Stomach (tissue), 9 donors: ENCODE measurements around the gene GADD45A. TPM values are rescaled to one million over a fixed set of nuclear protein-coding genes. Genes with fewer than 3 reads are reported as not detected.

Source experiments
- DNase-seq, 2 donors: peaks; one replicate each; pipeline versions ENCODE4 v3.0.0 to v3.0.0-alpha.2; 2013 to 2019
- H3K27ac ChIP-seq, 5 donors: fragments of 200-600 bp in 4 of 5; sonication (generic) in 4 of 5; one replicate each; pipeline ENCODE4 v1.5.1; 2013 to 2019; ENCODE audit warnings: mild to moderate bottlenecking in 1 of 5, moderate library complexity in 1 of 5
- H3K27me3 ChIP-seq, 3 donors: fragments of 200-600 bp; sonication (generic); one replicate each; pipeline ENCODE4 v1.5.1; 2017 to 2019; ENCODE audit warnings: mixed run types in 1 of 3
- H3K36me3 ChIP-seq, 4 donors: fragments of 200-600 bp; sonication (generic); 1 replicate in 3 of 4; 2 replicates in 1 of 4; pipeline ENCODE4 v1.5.1; 2016 to 2019
- H3K4me1 ChIP-seq, 4 donors: fragments of 200-600 bp; sonication (generic); one replicate each; pipeline ENCODE4 v1.5.1; 2016 to 2019
- H3K4me3 ChIP-seq, 4 donors: fragments of 200-600 bp; sonication (generic) in 3 of 4; one replicate each; pipeline ENCODE4 v1.5.1; 2016 to 2019; ENCODE audit warnings: mild to moderate bottlenecking in 1 of 4
- H3K9me3 ChIP-seq, 4 donors: fragments of 200-600 bp; sonication (generic); one replicate each; pipeline ENCODE4 v1.5.1; 2016 to 2019
- EP300 ChIP-seq: sonication (generic); formaldehyde crosslinking; IDR thresholded peaks from one replicate; pipeline ENCODE4 v1.6.1; 2017; ENCODE audit warnings: antibody characterized with exemption
- POLR2A ChIP-seq, 4 donors: fragments of 450-650 bp; IDR thresholded peaks; one replicate each; pipeline ENCODE4 v1.6.1; 2016; ENCODE audit warnings: antibody characterized with exemption in 4 of 4, control low read depth in 2 of 4, mild to moderate bottlenecking in 1 of 4, moderate library complexity in 1 of 4
- POLR2AphosphoS5 ChIP-seq, 3 donors: sonication (generic); formaldehyde crosslinking; IDR thresholded peaks; one replicate each; pipeline ENCODE4 v1.6.1; 2016; ENCODE audit warnings: antibody characterized with exemption in 3 of 3
- WGBS, 5 donors: extraction: QIAGEN DNeasy Blood & Tissue Kit in 3 of 5; methylation state at CpG; one replicate each; pipeline versions ENCODE4 v1.1.5 to v1.1.7; 2013 to 2018; 5-methylcytosine and 5-hydroxymethylcytosine counted together
- intact Hi-C: fragments of 100-400 bp; cut with DNase I; formaldehyde crosslinking; loops from one replicate; pipeline ENCODE4 v1.15.1; 2023; ENCODE audit warnings: low total_unique reads
- polyA plus RNA-seq, 3 donors: library from polyadenylated mRNA; stranded (reverse); fragments of 200-250 nt; gene quantifications; one replicate each; pipeline ENCODE4 v1.2.3, GENCODE V29; 2013
- total RNA-seq, 5 donors: library from RNA; depleted of rRNA; stranded (reverse); fragments of >200 nt; gene quantifications; one replicate each; pipeline versions ENCODE4 v1.1.0 to v1.2.3, GENCODE V29; 2014 to 2016
- TF ChIP-seq, protein P1 (sequence below), 7 experiments: fragments of 450-650 bp in 4 of 7; fragments of 200-600 bp in 3 of 7; sonication (generic) in 3 of 7; IDR thresholded peaks; one replicate each; pipeline ENCODE4 v1.5.1; 2016 to 2019; ENCODE audit warnings: antibody characterized with exemption in 7 of 7, control low read depth in 2 of 7, mild to moderate bottlenecking in 1 of 7
- donor health status: healthy with polysubstance abuse.
- donor health status: Bipolar disorder and iron deficiency.
- donor health status: healthy.

The GADD45A gene
- total and polyA plus RNA-seq, 8 donors, result 4.7 to 84.8 (median 38.4) TPM

DNA sequence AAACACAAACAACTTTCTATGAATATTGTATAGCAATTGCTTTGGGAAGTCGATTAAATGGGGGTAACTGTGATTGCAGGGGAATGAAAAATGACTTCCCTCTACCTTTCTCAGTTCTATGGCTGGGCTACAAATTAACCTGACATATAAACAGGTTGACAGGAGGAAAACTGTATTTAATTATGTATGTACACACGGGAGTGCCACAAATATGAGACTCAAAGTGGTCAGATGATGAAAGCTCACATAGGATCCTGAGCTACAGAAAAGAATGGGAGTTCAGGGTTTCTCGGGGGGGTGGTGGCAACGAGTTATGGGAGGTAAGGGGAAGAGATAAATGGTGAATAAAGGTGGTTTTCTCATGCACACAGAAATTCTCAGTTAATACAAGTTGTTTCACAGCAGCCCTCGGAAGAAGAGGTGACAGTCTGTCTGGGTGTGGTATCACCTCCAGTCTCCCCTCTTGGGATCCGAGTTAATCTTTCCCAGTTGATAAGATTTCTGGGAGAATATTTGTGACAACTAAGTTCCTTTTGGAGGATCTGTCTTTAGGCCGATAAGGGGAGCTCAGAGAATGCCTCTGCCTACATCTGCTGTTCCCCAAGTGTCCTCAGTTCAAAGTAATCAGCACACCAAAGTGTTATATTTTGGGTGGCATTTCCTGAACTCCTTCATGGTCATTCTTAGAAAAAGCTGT, 26.3 kb downstream of the GADD45A start:
- peak in 1 of 2 donors; percentile 53 for DNase-seq
- Histone ChIP-seq H3K4me3 (no peak overlapping the region), H3K9me3 (no peaks in the 10 kb centered on the region), H3K27me3 (no peaks in the 10 kb centered on the region), H3K27ac (peak overlapping the region; percentile 31 to 78 (median 69)), H3K36me3 (peaks cover 0 to 9% (median 0%) of the 10 kb centered on the region in 4 donors), H3K4me1 (peaks cover 40 to 89% (median 69%) of the 10 kb centered on the region in 4 donors)
- intact Hi-C loops, result no loop called here
- TF ChIP-seq EP300 (no peak), POLR2A (IDR thresholded peaks at IDR 0.05) (no peak), POLR2AphosphoS5 (IDR thresholded peaks at IDR 0.05) (no peak)
- TF ChIP-seq, protein P1, sequence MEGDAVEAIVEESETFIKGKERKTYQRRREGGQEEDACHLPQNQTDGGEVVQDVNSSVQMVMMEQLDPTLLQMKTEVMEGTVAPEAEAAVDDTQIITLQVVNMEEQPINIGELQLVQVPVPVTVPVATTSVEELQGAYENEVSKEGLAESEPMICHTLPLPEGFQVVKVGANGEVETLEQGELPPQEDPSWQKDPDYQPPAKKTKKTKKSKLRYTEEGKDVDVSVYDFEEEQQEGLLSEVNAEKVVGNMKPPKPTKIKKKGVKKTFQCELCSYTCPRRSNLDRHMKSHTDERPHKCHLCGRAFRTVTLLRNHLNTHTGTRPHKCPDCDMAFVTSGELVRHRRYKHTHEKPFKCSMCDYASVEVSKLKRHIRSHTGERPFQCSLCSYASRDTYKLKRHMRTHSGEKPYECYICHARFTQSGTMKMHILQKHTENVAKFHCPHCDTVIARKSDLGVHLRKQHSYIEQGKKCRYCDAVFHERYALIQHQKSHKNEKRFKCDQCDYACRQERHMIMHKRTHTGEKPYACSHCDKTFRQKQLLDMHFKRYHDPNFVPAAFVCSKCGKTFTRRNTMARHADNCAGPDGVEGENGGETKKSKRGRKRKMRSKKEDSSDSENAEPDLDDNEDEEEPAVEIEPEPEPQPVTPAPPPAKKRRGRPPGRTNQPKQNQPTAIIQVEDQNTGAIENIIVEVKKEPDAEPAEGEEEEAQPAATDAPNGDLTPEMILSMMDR (IDR thresholded peaks at IDR 0.05), result no peak
- WGBS, 5 donors, result 30 to 41% (median 35%) methylated on average over 7 of the region's 7 CpGs

DNA sequence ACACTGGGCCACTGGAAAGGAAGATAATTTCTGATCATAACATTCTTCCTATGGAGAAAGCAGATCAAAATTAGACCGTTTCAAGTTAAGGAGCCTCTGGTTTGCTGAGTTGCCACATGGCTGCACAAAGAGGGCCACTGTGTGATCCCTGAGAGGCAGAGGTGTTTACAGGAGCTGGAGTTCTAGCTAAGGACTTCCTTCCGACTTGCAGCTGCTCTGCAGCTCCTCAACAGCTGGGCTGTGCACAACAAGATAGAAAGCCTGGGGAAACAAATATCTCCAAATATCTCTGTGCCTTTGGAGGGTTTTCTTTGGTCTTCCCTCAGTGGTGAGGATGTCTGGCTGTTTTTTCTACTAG, 26.8 kb downstream of the GADD45A start:
- Histone ChIP-seq H3K9me3 (no peaks in the 10 kb centered on the region), H3K4me3 (no peak overlapping the region), H3K4me1 (peaks cover 45 to 93% (median 70%) of the 10 kb centered on the region in 4 donors), H3K36me3 (peaks cover 0 to 4% (median 0%) of the 10 kb centered on the region in 4 donors), H3K27me3 (no peaks in the 10 kb centered on the region), H3K27ac (peak overlapping the region; percentile 31 to 78 (median 69))
- 6 to 37% (median 17%) methylated on average over 2 of the region's 2 CpGs for WGBS, 5 donors
- DNase-seq, result peak in 1 of 2 donors; percentile 51
- intact Hi-C loops, result no loop called here
- TF ChIP-seq POLR2A (IDR thresholded peaks at IDR 0.05) (no peak), POLR2AphosphoS5 (IDR thresholded peaks at IDR 0.05) (no peak), EP300 (no peak)
- TF ChIP-seq, protein P1 (IDR thresholded peaks at IDR 0.05), result no peak

- peak overlapping the region in 1 of 4 donors; percentile 8 for H3K4me3 ChIP-seq
- no peaks in the 10 kb centered on the region for H3K9me3 ChIP-seq
- peaks cover 53 to 92% (median 70%) of the 10 kb centered on the region in 4 donors for H3K4me1 ChIP-seq
- TF ChIP-seq EP300 (no peak), POLR2AphosphoS5 (IDR thresholded peaks at IDR 0.05) (peak in 1 of 3 donors; percentile 69), POLR2A (IDR thresholded peaks at IDR 0.05) (no peak)
- TF ChIP-seq, protein P1 (IDR thresholded peaks at IDR 0.05), result no peak
- no peaks in the 10 kb centered on the region for H3K27me3 ChIP-seq
- intact Hi-C loops, result no loop called here
- H3K27ac ChIP-seq, result peak overlapping the region; percentile 65 to 78 (median 69)
- WGBS, 5 donors, result 48 to 65% (median 63%) methylated on average over 6 of the region's 6 CpGs
- DNase-seq, result peak; percentile 64 to 83
- H3K36me3 ChIP-seq, result no peaks in the 10 kb centered on the region
Observed at GRCh38 chr1:67713057-67713846, 28.3 kb downstream of the GADD45A start.

DNA sequence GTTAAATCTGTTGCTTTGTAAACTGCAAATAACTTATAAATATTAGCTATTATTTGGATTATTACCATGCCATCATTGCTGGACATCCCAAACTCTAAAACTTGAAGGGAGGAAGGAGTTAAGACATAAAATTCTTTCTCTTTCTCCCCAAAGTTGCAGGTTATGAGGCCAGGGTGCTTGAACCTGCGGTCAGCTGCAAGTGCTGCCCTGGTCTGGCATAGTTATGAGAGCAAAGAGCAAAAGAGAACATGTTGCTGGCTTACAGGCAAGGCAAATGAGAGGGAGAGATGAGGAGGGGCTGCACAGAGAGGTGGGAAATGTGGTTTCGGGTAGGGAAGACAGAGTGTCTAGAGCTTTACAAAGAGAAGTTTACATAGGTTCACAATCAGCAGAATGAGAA, 30.8 kb downstream of the GADD45A start:
- H3K4me1 ChIP-seq, result peaks cover 59 to 92% (median 76%) of the 10 kb centered on the region in 4 donors
- H3K36me3 ChIP-seq, result no peaks in the 10 kb centered on the region
- DNase-seq, result no peak
- no peak overlapping the region for H3K4me3 ChIP-seq
- 46 to 75% (median 59%) methylated on average over 2 of the region's 2 CpGs for WGBS, 5 donors
- peak overlapping the region in 1 of 5 donors; percentile 20 for H3K27ac ChIP-seq
- intact Hi-C loops, result no loop called here
- TF ChIP-seq, protein P1 (IDR thresholded peaks at IDR 0.05), result no peak
- TF ChIP-seq POLR2A (IDR thresholded peaks at IDR 0.05), result no peak
- no peak for TF ChIP-seq POLR2AphosphoS5 (IDR thresholded peaks at IDR 0.05)
- TF ChIP-seq EP300, result no peak
- H3K27me3 ChIP-seq, result no peaks in the 10 kb centered on the region
- H3K9me3 ChIP-seq, result no peaks in the 10 kb centered on the region
